A549 treated with RU486 at 1 μM for 4 hours (cell line): Measurements from ENCODE around the gene EPS8L2. TPM values are rescaled to one million over a fixed set of nuclear protein-coding genes. Genes with fewer than 3 reads are reported as not detected.

Experiments
- total RNA-seq: library from RNA; stranded (reverse); fragments of 200-300 nt; extraction: Qiagen RNA extraction; gene quantifications from 5 replicates; pipeline ENCODE4 v1.2.3, GENCODE V29; 2022; ENCODE audit warnings: low read depth

EPS8L2 gene
- 72.5 to 125 TPM (median 110 TPM) in 5 replicates for total RNA-seq

GRCh38 chr11:705646-706438 lies at the start of gene EPS8L2:
TSS of gene EPS8L2 (plus strand) at chr11:706231. CDS start at chr11:709408, 3,177 bp downstream.

GRCh38 chr11:694563-695287 lies 11.3 kb upstream of the EPS8L2 start, which contains the start of gene DEAF1:
TSS of gene DEAF1 (minus strand) at chr11:695222. CDS start at chr11:695047, 175 bp downstream.

DNA sequence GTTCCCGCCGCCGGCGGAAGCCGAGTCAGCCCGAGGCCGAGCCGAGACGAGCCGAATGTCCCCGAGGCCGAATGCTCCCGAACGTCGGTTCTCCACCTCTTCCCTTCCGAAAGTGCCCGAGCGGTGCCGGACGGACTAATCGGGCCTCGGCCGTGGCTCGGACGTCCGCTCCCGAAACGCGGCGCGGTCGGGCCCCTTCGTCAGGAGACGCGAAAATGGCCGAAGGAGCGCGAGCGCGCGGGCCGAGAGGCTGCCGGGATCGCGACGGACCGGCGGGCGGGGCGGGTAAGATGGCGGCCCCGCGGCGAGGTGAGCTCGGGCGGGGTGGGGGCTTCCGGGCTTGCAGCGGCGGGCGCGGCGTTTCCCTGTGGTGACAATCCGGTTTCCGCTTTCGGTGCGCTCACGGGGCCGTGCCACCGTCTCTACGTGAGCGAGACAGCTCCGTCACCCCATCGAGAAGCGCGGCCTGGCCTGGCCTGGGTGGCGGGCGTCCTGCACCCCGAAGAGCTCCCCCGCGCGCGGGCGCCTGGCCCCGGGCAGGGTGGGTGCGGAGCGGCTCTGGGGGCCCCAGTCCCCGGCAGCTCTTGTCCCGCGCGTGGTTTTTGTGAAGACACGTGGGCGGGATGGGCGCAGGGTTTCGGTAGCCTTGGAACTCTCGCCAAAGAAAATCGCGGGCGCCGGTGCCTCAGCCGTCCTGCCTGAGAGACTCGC lies 10.3 kb upstream of the EPS8L2 start, which contains the start of gene TMEM80:
Gene TMEM80 (plus strand): TSS at position 279 of the 711 bp plus-strand sequence. CDS start 12 bp downstream, at position 291.

GRCh38 chr11:747158-748006 lies 41.4 kb downstream of the EPS8L2 start, which contains the start of gene TALDO1:
TSS of gene TALDO1 (plus strand) at chr11:747464. CDS start at chr11:747482, 18 bp downstream.

Other genes with a start within 250 kb of the EPS8L2 start
- gene RNH1, start 199.0 kb upstream of the EPS8L2 start, total RNA-seq, result 119 to 170 TPM (median 165 TPM) in 5 replicates
- gene HRAS, start 170.7 kb upstream of the EPS8L2 start, total RNA-seq, result 93.4 to 148 TPM (median 142 TPM) in 5 replicates
- gene LRRC56, start 168.7 kb upstream of the EPS8L2 start, total RNA-seq, result 0.45 to 0.96 TPM (median 0.67 TPM) in 5 replicates
- gene LMNTD2, start 145.5 kb upstream of the EPS8L2 start, total RNA-seq, result 1.5 to 2.9 TPM (median 2.8 TPM) in 5 replicates
- 28.9 to 39.7 TPM (median 35.6 TPM) in 5 replicates for gene RASSF7, start 145.3 kb upstream of the EPS8L2 start, total RNA-seq
- gene PHRF1, start 129.8 kb upstream of the EPS8L2 start, total RNA-seq, result 25.5 to 37.0 TPM (median 33.9 TPM) in 5 replicates
- 4.0 to 8.0 TPM (median 6.0 TPM) in 5 replicates for gene IRF7, start 90.3 kb upstream of the EPS8L2 start, total RNA-seq
- gene CDHR5, start 81.3 kb upstream of the EPS8L2 start, total RNA-seq, result 0.05 to 0.14 TPM in 2 of 5 replicates, not detected in the others
- gene SCT, start 79.0 kb upstream of the EPS8L2 start, total RNA-seq, result not detected in 5 replicates
- gene DRD4, start 69.0 kb upstream of the EPS8L2 start, total RNA-seq, result 0.10 to 0.45 TPM (median 0.22 TPM) in 5 replicates
- gene DEAF1, start 11.0 kb upstream of the EPS8L2 start, total RNA-seq, result 26.8 to 38.2 TPM (median 36.6 TPM) in 5 replicates
- 9.1 to 10.8 TPM (median 10.0 TPM) in 5 replicates for gene TMEM80, start 10.4 kb upstream of the EPS8L2 start, total RNA-seq
- gene TALDO1, start 41.2 kb downstream of the EPS8L2 start, total RNA-seq, result 399 to 462 TPM (median 422 TPM) in 5 replicates
- 33.0 to 49.6 TPM (median 38.2 TPM) in 5 replicates for gene GATD1, start 71.3 kb downstream of the EPS8L2 start, total RNA-seq
- gene CEND1, start 83.9 kb downstream of the EPS8L2 start, total RNA-seq, result 1.4 to 2.0 TPM (median 1.6 TPM) in 5 replicates
- gene SLC25A22, start 92.0 kb downstream of the EPS8L2 start, total RNA-seq, result 21.4 to 38.1 TPM (median 34.1 TPM) in 5 replicates
- 8.1 to 16.3 TPM (median 13.1 TPM) in 5 replicates for gene PIDD1, start 99.0 kb downstream of the EPS8L2 start, total RNA-seq
- 1,693 to 2,940 TPM (median 2,495 TPM) in 5 replicates for gene RPLP2, start 103.7 kb downstream of the EPS8L2 start, total RNA-seq
- 35.3 to 59.0 TPM (median 53.7 TPM) in 5 replicates for gene PNPLA2, start 112.7 kb downstream of the EPS8L2 start, total RNA-seq
- 3.0 to 6.5 TPM (median 4.8 TPM) in 5 replicates for gene CRACR2B, start 121.7 kb downstream of the EPS8L2 start, total RNA-seq
- 723 to 833 TPM (median 723 TPM) in 5 replicates for gene CD151, start 126.7 kb downstream of the EPS8L2 start, total RNA-seq
- gene POLR2L, start 136.3 kb downstream of the EPS8L2 start, total RNA-seq, result 556 to 746 TPM (median 619 TPM) in 5 replicates
- 107 to 186 TPM (median 164 TPM) in 5 replicates for gene TSPAN4, start 136.6 kb downstream of the EPS8L2 start, total RNA-seq
- 71.3 to 80.2 TPM (median 74.5 TPM) in 5 replicates for gene CHID1, start 204.6 kb downstream of the EPS8L2 start, total RNA-seq
- 27.8 to 37.0 TPM (median 35.6 TPM) in 5 replicates for gene AP2A2, start 219.6 kb downstream of the EPS8L2 start, total RNA-seq